SK-N-SH treated with all-trans-retinoic acid at 6 μM for 48 hours (cell line): Measurements from ENCODE around the gene FTO.

ENCODE experiments used
- ATAC-seq: fragments of 200-7000 bp; cut with Tn5 transposase; 3 replicates; pipeline ENCODE4 v1.9.1; 2020; ENCODE audit warnings: mild to moderate bottlenecking, moderate library complexity
- ARNTL ChIP-seq: fragments of 450-650 bp; formaldehyde crosslinking; IDR thresholded peaks from 2 replicates; pipeline ENCODE4 v1.5.0; 2020; ENCODE audit warnings: low read depth, mild to moderate bottlenecking, moderate library complexity, borderline replicate concordance
- BACH2 ChIP-seq: fragments of 250-450 bp; sonication (Bioruptor Pico); IDR thresholded peaks from 2 replicates; pipeline ENCODE4 v1.9.0; 2021; ENCODE audit warnings: mild to moderate bottlenecking, borderline replicate concordance
- CREB5 ChIP-seq: fragments of 250-450 bp; sonication (Bioruptor Pico); IDR thresholded peaks from 2 replicates; pipeline ENCODE4 v1.5.1; 2020; ENCODE audit warnings: low read depth, mild to moderate bottlenecking, moderate library complexity
- CSDC2 ChIP-seq: fragments of 250-450 bp; sonication (Bioruptor Pico); IDR thresholded peaks from 2 replicates; pipeline ENCODE4 v1.5.0; 2020; ENCODE audit warnings: mild to moderate bottlenecking, moderate library complexity
- CSRNP3 ChIP-seq: fragments of 250-450 bp; sonication (Bioruptor Pico); IDR thresholded peaks from 2 replicates; pipeline ENCODE4 v1.5.1; 2021; ENCODE audit warnings: mild to moderate bottlenecking, moderate library complexity
- ESRRG ChIP-seq: fragments of 250-450 bp; sonication (Bioruptor Pico); IDR thresholded peaks from 2 replicates; pipeline ENCODE4 v1.6.1; 2021; ENCODE audit warnings: mild to moderate bottlenecking
- GLIS3 ChIP-seq: fragments of 250-450 bp; sonication (Bioruptor Pico); IDR thresholded peaks from 2 replicates; pipeline ENCODE4 v1.5.0; 2020; ENCODE audit warnings: mild to moderate bottlenecking, moderate library complexity
- ISL1 ChIP-seq: fragments of 250-450 bp; sonication (Bioruptor Pico); IDR thresholded peaks from 2 replicates; pipeline ENCODE4 v2.1.2; 2022; ENCODE audit warnings: mild to moderate bottlenecking, moderate library complexity
- PATZ1 ChIP-seq: fragments of 250-450 bp; sonication (Bioruptor Pico); IDR thresholded peaks from 2 replicates; pipeline ENCODE4 v1.8.0; 2020; ENCODE audit warnings: mild to moderate bottlenecking, moderate library complexity, borderline replicate concordance
- POU6F1 ChIP-seq: fragments of 250-450 bp; sonication (Bioruptor Pico); IDR thresholded peaks from 2 replicates; pipeline ENCODE4 v1.8.0; 2021; ENCODE audit warnings: low read depth, mild to moderate bottlenecking, moderate library complexity, borderline replicate concordance
- PPARA ChIP-seq: fragments of 250-450 bp; sonication (Bioruptor Pico); IDR thresholded peaks from 2 replicates; pipeline ENCODE4 v1.5.0; 2020; ENCODE audit warnings: mild to moderate bottlenecking, borderline replicate concordance
- RARB ChIP-seq: fragments of 250-450 bp; sonication (Bioruptor Pico); IDR thresholded peaks from 2 replicates; pipeline ENCODE4 v1.8.0; 2021; ENCODE audit warnings: mild to moderate bottlenecking, moderate library complexity
- SNAI2 ChIP-seq: fragments of 250-450 bp; sonication (Bioruptor Pico); IDR thresholded peaks from 2 replicates; pipeline ENCODE4 v1.5.0; 2020; ENCODE audit warnings: mild to moderate bottlenecking, moderate library complexity
- TCF4 ChIP-seq: fragments of 250-450 bp; sonication (Bioruptor Pico); IDR thresholded peaks from 2 replicates; pipeline ENCODE4 v1.8.0; 2021; ENCODE audit warnings: mild to moderate bottlenecking, moderate library complexity, borderline replicate concordance
- TOX ChIP-seq: fragments of 250-450 bp; sonication (Bioruptor Pico); IDR thresholded peaks from 2 replicates; pipeline ENCODE4 v1.8.0; 2021; ENCODE audit warnings: mild to moderate bottlenecking, moderate library complexity, borderline replicate concordance
- TSHZ2 ChIP-seq: fragments of 250-450 bp; sonication (Bioruptor Pico); IDR thresholded peaks from 2 replicates; pipeline ENCODE4 v1.5.0; 2020; ENCODE audit warnings: mild to moderate bottlenecking, moderate library complexity
- ZC3H10 ChIP-seq: fragments of 250-450 bp; sonication (Bioruptor Pico); IDR thresholded peaks from 2 replicates; pipeline ENCODE4 v1.5.1; 2021; ENCODE audit warnings: mild to moderate bottlenecking, moderate library complexity
- ZFP3 ChIP-seq: fragments of 250-450 bp; sonication (Bioruptor Pico); IDR thresholded peaks from 2 replicates; pipeline ENCODE4 v1.5.0; 2020; ENCODE audit warnings: mild to moderate bottlenecking, moderate library complexity
- ZFP30 ChIP-seq: fragments of 450-650 bp; formaldehyde crosslinking; IDR thresholded peaks from 2 replicates; pipeline ENCODE4 v1.5.0; 2022; ENCODE audit warnings: mild to moderate bottlenecking, moderate library complexity
- ZNF70 ChIP-seq: fragments of 450-650 bp; formaldehyde crosslinking; IDR thresholded peaks from 2 replicates; pipeline ENCODE4 v1.5.0; 2020; ENCODE audit warnings: mild to moderate bottlenecking, moderate library complexity
- ZNF8 ChIP-seq: fragments of 450-650 bp; formaldehyde crosslinking; IDR thresholded peaks from 2 replicates; pipeline ENCODE4 v1.5.0; 2020; ENCODE audit warnings: mild to moderate bottlenecking, moderate library complexity

The FTO gene

GRCh38 chr16:54169112-54169511, 465.2 kb downstream of the FTO start:
- no peak for TF ChIP-seq CSDC2 (CRISPR knock-in tag)
- no peak for TF ChIP-seq RARB
- TF ChIP-seq POU6F1 (CRISPR knock-in tag) = no peak
- TF ChIP-seq ZNF8 (CRISPR knock-in tag) = no peak
- TF ChIP-seq ARNTL (CRISPR knock-in tag) = no peak
- TF ChIP-seq TOX (CRISPR knock-in tag) = no peak
- TF ChIP-seq ISL1 (CRISPR knock-in tag) = no peak
- TF ChIP-seq GLIS3 (CRISPR knock-in tag) = no peak
- TF ChIP-seq PPARA (CRISPR knock-in tag) = no peak
- TF ChIP-seq ZFP30 = no peak

GRCh38 chr16:54171626-54172537, 467.9 kb downstream of the FTO start:
- TF ChIP-seq ZNF8 (CRISPR knock-in tag) = no peak
- no peak for TF ChIP-seq SNAI2 (CRISPR knock-in tag)
- TF ChIP-seq CSRNP3 (CRISPR knock-in tag) = no peak
- TF ChIP-seq GLIS3 (CRISPR knock-in tag) = no peak
- no peak for TF ChIP-seq ARNTL (CRISPR knock-in tag)
- no peak for TF ChIP-seq TSHZ2 (CRISPR knock-in tag)
- no peak for TF ChIP-seq PPARA (CRISPR knock-in tag)
- TF ChIP-seq ESRRG (CRISPR knock-in tag) = no peak
- no peak for TF ChIP-seq PATZ1 (CRISPR knock-in tag)
- no peak for TF ChIP-seq ZNF70 (CRISPR knock-in tag)
- TF ChIP-seq ZFP30 = no peak
- no peak for TF ChIP-seq RARB
- TF ChIP-seq TCF4 (CRISPR knock-in tag) = no peak
- TF ChIP-seq CSDC2 (CRISPR knock-in tag) = no peak
- TF ChIP-seq ZC3H10 = no peak

More at GRCh38 chr16:54169112-54169511, 465.2 kb downstream of the FTO start:
- no peak for ATAC-seq

GRCh38 chr16:54173490-54173889, 469.5 kb downstream of the FTO start:
- TF ChIP-seq ZNF8 (CRISPR knock-in tag) = no peak
- no peak for TF ChIP-seq RARB
- no peak for TF ChIP-seq PPARA (CRISPR knock-in tag)
- no peak for TF ChIP-seq ZFP3 (CRISPR knock-in tag)
- TF ChIP-seq ARNTL (CRISPR knock-in tag) = no peak
- TF ChIP-seq ZC3H10 = no peak
- no peak for TF ChIP-seq TOX (CRISPR knock-in tag)
- no peak for TF ChIP-seq PATZ1 (CRISPR knock-in tag)
- no peak for TF ChIP-seq CREB5
- TF ChIP-seq BACH2 (CRISPR knock-in tag) = no peak
- ATAC-seq = no peak

More at GRCh38 chr16:54171626-54172537, 467.9 kb downstream of the FTO start:
- no peak; the same call in 2 of the 3 replicates for ATAC-seq
